Keratinocyte (primary cell): ENCODE results near the gene PECR.

Experiments used
- EZH2 ChIP-seq: IDR thresholded peaks from one replicate; pipeline ENCODE4 v1.6.1; 2012; ENCODE audit warnings: inconsistent platforms, mild to moderate bottlenecking, low read length, moderate library complexity
- TF ChIP-seq, protein P1 (sequence below), 3 experiments: IDR thresholded peaks in 1 of 3; conservative IDR thresholded peaks in 1 of 3; optimal IDR thresholded peaks in 1 of 3; 2 replicates in 2 of 3; 3 replicates in 1 of 3; pipeline versions ENCODE3 to v1.5.1; 2011; ENCODE audit warnings: low read length in 3 of 3, mild to moderate bottlenecking in 3 of 3, moderate library complexity in 2 of 3, control low read depth in 1 of 3, inconsistent platforms in 1 of 3; ENCODE audit not compliant: insufficient read depth in 2 of 3; ENCODE audit errors: extremely low read depth in 1 of 3

DNA sequence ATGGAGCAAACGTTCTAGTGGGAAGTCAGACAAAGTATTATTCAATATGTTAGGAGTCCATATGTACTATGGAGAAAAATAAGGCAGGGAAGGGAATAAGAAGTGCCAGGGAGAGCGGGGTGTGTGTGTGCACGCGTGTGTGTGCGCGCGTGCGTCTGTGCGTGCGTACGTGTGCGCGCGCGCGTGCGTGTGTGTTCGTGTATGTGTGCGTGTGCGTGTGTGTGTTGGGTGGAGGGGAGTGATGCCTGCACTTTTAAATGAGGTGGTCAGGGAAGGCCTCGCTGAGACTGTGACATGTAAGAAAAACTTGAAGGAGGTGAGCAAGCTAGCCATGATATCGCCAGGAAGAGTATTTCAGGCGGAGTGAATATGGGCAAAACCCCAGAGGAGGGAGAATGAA, 66.6 kb downstream of the PECR start:
- TF ChIP-seq, protein P1, sequence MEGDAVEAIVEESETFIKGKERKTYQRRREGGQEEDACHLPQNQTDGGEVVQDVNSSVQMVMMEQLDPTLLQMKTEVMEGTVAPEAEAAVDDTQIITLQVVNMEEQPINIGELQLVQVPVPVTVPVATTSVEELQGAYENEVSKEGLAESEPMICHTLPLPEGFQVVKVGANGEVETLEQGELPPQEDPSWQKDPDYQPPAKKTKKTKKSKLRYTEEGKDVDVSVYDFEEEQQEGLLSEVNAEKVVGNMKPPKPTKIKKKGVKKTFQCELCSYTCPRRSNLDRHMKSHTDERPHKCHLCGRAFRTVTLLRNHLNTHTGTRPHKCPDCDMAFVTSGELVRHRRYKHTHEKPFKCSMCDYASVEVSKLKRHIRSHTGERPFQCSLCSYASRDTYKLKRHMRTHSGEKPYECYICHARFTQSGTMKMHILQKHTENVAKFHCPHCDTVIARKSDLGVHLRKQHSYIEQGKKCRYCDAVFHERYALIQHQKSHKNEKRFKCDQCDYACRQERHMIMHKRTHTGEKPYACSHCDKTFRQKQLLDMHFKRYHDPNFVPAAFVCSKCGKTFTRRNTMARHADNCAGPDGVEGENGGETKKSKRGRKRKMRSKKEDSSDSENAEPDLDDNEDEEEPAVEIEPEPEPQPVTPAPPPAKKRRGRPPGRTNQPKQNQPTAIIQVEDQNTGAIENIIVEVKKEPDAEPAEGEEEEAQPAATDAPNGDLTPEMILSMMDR (optimal IDR thresholded peaks at IDR 0.05 in 1 of 3, IDR thresholded peaks at IDR 0.05 in 1 of 3, conservative IDR thresholded peaks at IDR 0.05 in 1 of 3; ENCODE audit: extremely low read depth in 1 of 3, insufficient read depth in 2 of 3, low read length in 3 of 3): no peak
- no peak for TF ChIP-seq EZH2
